ENCODE data around the gene RNASE9.

DNA sequence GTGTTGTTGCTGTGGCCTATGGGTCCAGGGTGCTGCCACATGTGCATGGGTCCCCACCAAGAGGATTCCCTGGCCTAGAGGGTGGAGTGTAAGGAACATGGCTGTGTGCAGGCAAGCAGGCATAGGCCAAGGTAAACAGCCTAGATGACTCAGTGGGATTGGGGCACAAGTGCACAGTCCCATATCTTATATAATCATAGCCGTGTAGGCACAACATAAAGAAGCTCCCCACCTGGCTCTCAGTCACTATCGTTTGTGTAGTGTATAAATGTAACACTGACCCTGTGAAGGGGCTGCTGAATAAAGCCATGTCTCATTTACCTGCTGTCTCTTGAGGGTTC lies 46.0 kb upstream of the RNASE9 start:
- TF ChIP-seq CTCF (IDR thresholded peaks at IDR 0.05), result no peak
- TF ChIP-seq POLR2A (IDR thresholded peaks at IDR 0.05), result no peak

All from Peyer's patch (tissue), 4 donors.